H1 (cell line): ENCODE results near the gene RPL32. TPM values are rescaled to one million over a fixed set of nuclear protein-coding genes. Genes with fewer than 3 reads are reported as not detected.

Source experiments
- CTCF ChIA-PET: fragments of 300-600 bp; sonication (Branson Sonifier 250); formaldehyde crosslinking; loops from one replicate; lab custom pipeline; 2021; ENCODE audit not compliant: partially characterized antibody; lab: Charles Lee
- POLR2A ChIA-PET: fragments of 300-600 bp; sonication (Branson Sonifier 250); formaldehyde crosslinking; loops from one replicate; lab custom pipeline; 2021; ENCODE audit warnings: inconsistent platforms; ENCODE audit not compliant: partially characterized antibody; lab: Charles Lee
- DNase-seq, 2 experiments: peaks; one replicate each; pipeline versions ENCODE4 v3.0.0 to v3.0.0-alpha.2; 2010 to 2022; ENCODE audit warnings: low spot score in 2 of 2, low read depth in 1 of 2, mixed read lengths in 1 of 2
- FAIRE-seq: peaks from 2 replicates; lab custom pipeline; 2011; peaks lifted over from hg19 to GRCh38; lab: Jason Lieb, UNC
- H2AFZ ChIP-seq: 2 replicates; pipeline ENCODE4 v1.8.1; 2012; ENCODE audit warnings: low read length, inconsistent platforms
- H2AK5ac ChIP-seq: 2 replicates; pipeline ENCODE4 v1.6.1; 2013; ENCODE audit warnings: low read depth, low read length
- H2BK120ac ChIP-seq: replicated peaks from 2 replicates; pipeline ENCODE3; 2013; ENCODE audit warnings: low read depth, low read length, inconsistent platforms
- H2BK12ac ChIP-seq: 2 replicates; pipeline ENCODE4 v1.6.1; 2013; ENCODE audit warnings: low read depth, low read length
- H2BK15ac ChIP-seq: 2 replicates; pipeline ENCODE4 v1.6.1; 2013; ENCODE audit warnings: low read length
- H2BK20ac ChIP-seq: 2 replicates; pipeline ENCODE4 v1.6.1; 2013; ENCODE audit warnings: low read length
- H2BK5ac ChIP-seq: 2 replicates; pipeline ENCODE4 v1.6.1; 2013; ENCODE audit warnings: low read depth, low read length
- H3K14ac ChIP-seq: 2 replicates; pipeline ENCODE4 v1.6.1; 2013; ENCODE audit warnings: inconsistent platforms; ENCODE audit not compliant: insufficient read length
- H3K18ac ChIP-seq: 2 replicates; pipeline ENCODE4 v1.6.1; 2013; ENCODE audit warnings: low read length; ENCODE audit errors: extremely low read depth
- H3K23ac ChIP-seq: 2 replicates; pipeline ENCODE4 v1.6.1; 2013; ENCODE audit warnings: inconsistent platforms; ENCODE audit not compliant: insufficient read length
- H3K23me2 ChIP-seq: 2 replicates; pipeline ENCODE4 v1.6.1; 2013; ENCODE audit warnings: low read depth, low read length
- H3K27ac ChIP-seq: 2 replicates; pipeline ENCODE4 v1.6.1; 2011; ENCODE audit warnings: low read depth, low read length, inconsistent platforms
- H3K27me3 ChIP-seq, 4 experiments: replicated peaks in 1 of 4; 1 replicate in 1 of 4; 2 replicates in 3 of 4; pipeline versions ENCODE4 v1.6.1 to v1.8.1; 2011 to 2013; ENCODE audit warnings: low read length in 3 of 4, mild to moderate bottlenecking in 3 of 4, inconsistent platforms in 2 of 4, mixed read lengths in 2 of 4, moderate library complexity in 1 of 4; ENCODE audit not compliant: control insufficient read depth in 3 of 4, insufficient read depth in 3 of 4; ENCODE audit errors: extremely low read depth in 1 of 4
- H3K36me3 ChIP-seq, 4 experiments: 2 replicates each; pipeline versions ENCODE4 v1.6.1 to v1.8.1; 2011 to 2013; ENCODE audit warnings: mild to moderate bottlenecking in 4 of 4, low read length in 3 of 4, moderate library complexity in 2 of 4, control low read depth in 1 of 4, inconsistent platforms in 1 of 4; ENCODE audit not compliant: insufficient read depth in 4 of 4, control insufficient read depth in 2 of 4
- H3K4ac ChIP-seq: replicated peaks from 2 replicates; pipeline ENCODE3; 2013; ENCODE audit warnings: low read length, low read depth, mixed read lengths, inconsistent platforms; ENCODE audit not compliant: insufficient read length
- H3K4me1 ChIP-seq, 4 experiments: replicated peaks in 1 of 4; 1 replicate in 1 of 4; 2 replicates in 3 of 4; pipeline versions ENCODE4 v1.6.1 to v1.8.1; 2011 to 2013; ENCODE audit warnings: low read length in 3 of 4, inconsistent platforms in 2 of 4, mixed read lengths in 1 of 4; ENCODE audit not compliant: insufficient read depth in 4 of 4, control insufficient read depth in 3 of 4
- H3K4me2 ChIP-seq, 2 experiments: 2 replicates each; pipeline versions ENCODE4 v1.6.1 to v1.8.1; 2011 to 2013; ENCODE audit warnings: low read depth in 2 of 2, low read length in 2 of 2, control low read depth in 1 of 2, inconsistent platforms in 1 of 2, mild to moderate bottlenecking in 1 of 2; ENCODE audit not compliant: insufficient read depth in 1 of 2
- H3K4me3 ChIP-seq, 4 experiments: fragments of 200-600, 300-600 bp in 1 of 4; sonication (generic), shearing (Covaris generic), sonication (Bioruptor Twin) in 1 of 4; 2 replicates each; pipeline versions ENCODE4 v1.5.1 to v1.8.1; 2011 to 2016; ENCODE audit warnings: low read length in 4 of 4, low read depth in 3 of 4, control low read depth in 2 of 4, inconsistent platforms in 2 of 4, mild to moderate bottlenecking in 2 of 4, mixed read lengths in 1 of 4, moderate library complexity in 1 of 4; ENCODE audit not compliant: insufficient read depth in 2 of 4; ENCODE audit errors: extremely low read depth in 1 of 4
- H3K56ac ChIP-seq: replicated peaks from 2 replicates; pipeline ENCODE3; 2013; ENCODE audit warnings: low read depth, mild to moderate bottlenecking, mixed read lengths, low read length, inconsistent platforms; ENCODE audit not compliant: insufficient read length
- H3K79me1 ChIP-seq: 2 replicates; pipeline ENCODE4 v1.6.1; 2013; ENCODE audit warnings: low read depth, low read length, control low read depth
- H3K79me2 ChIP-seq, 2 experiments: 2 replicates each; pipeline versions ENCODE4 v1.6.1 to v1.8.1; 2012 to 2013; ENCODE audit warnings: low read length in 2 of 2, mild to moderate bottlenecking in 2 of 2, inconsistent platforms in 1 of 2; ENCODE audit not compliant: insufficient read depth in 2 of 2, control insufficient read depth in 1 of 2
- H3K9ac ChIP-seq, 4 experiments: replicated peaks in 1 of 4; 1 replicate in 1 of 4; 2 replicates in 3 of 4; pipeline versions ENCODE4 v1.6.1 to v1.8.1; 2011 to 2013; ENCODE audit warnings: low read depth in 3 of 4, low read length in 3 of 4, control low read depth in 2 of 4, mild to moderate bottlenecking in 2 of 4, moderate library complexity in 2 of 4, inconsistent platforms in 1 of 4; ENCODE audit errors: extremely low read depth in 1 of 4
- H3K9me3 ChIP-seq, 2 experiments: 2 replicates each; pipeline versions ENCODE4 v1.6.1 to v1.8.1; 2012 to 2013; ENCODE audit warnings: mild to moderate bottlenecking in 2 of 2, moderate library complexity in 2 of 2, control low read depth in 1 of 2, inconsistent platforms in 1 of 2, low read depth in 1 of 2, low read length in 1 of 2, mixed read lengths in 1 of 2; ENCODE audit not compliant: insufficient read depth in 2 of 2
- H4K20me1 ChIP-seq, 2 experiments: replicated peaks in 1 of 2; 2 replicates each; pipeline versions ENCODE3 to v1.8.1; 2011 to 2013; ENCODE audit warnings: inconsistent platforms in 2 of 2, low read length in 2 of 2, mild to moderate bottlenecking in 1 of 2; ENCODE audit not compliant: insufficient read depth in 2 of 2, control insufficient read depth in 1 of 2
- H4K5ac ChIP-seq: 2 replicates; pipeline ENCODE4 v1.6.1; 2013; ENCODE audit warnings: low read length, low read depth, mixed read lengths, inconsistent platforms; ENCODE audit not compliant: insufficient read length
- H4K8ac ChIP-seq: 2 replicates; pipeline ENCODE4 v1.8.0; 2013; ENCODE audit warnings: mild to moderate bottlenecking, moderate library complexity, low read length, inconsistent platforms; ENCODE audit not compliant: insufficient read depth; ENCODE audit errors: extremely low read depth
- H4K91ac ChIP-seq: replicated peaks from 2 replicates; pipeline ENCODE3; 2013; ENCODE audit warnings: low read length, mixed read lengths, inconsistent platforms; ENCODE audit not compliant: insufficient read length
- HDAC2 ChIP-seq, 2 experiments: fragments of 300-600 bp in 1 of 2; sonication (generic) in 1 of 2; IDR thresholded peaks; 2 replicates each; pipeline ENCODE4 v1.6.1; 2011 to 2012; ENCODE audit warnings: low read depth in 2 of 2, low read length in 2 of 2, mild to moderate bottlenecking in 2 of 2, moderate library complexity in 2 of 2, borderline replicate concordance in 1 of 2, inconsistent platforms in 1 of 2
- SRF ChIP-seq: IDR thresholded peaks from 2 replicates; pipeline ENCODE4 v1.6.1; 2011; ENCODE audit warnings: mild to moderate bottlenecking, low read depth, low read length, moderate library complexity
- WGBS, 2 experiments: shearing (Covaris generic) in 1 of 2; methylation state at CpG; one replicate each; pipeline versions ENCODE4 v1.1.6 to v1.1.7; 2013 to 2015; ENCODE audit warnings: low lambda C conversion rate in 2 of 2, mixed read lengths in 2 of 2, inconsistent platforms in 1 of 2, low coverage in 1 of 2, missing lambda C conversion rate in 1 of 2; ENCODE audit not compliant: insufficient replicate concordance in 2 of 2, insufficient coverage in 1 of 2, insufficient read length in 1 of 2; ENCODE audit errors: extremely low coverage in 1 of 2, missing lambda C conversion rate in 1 of 2; 5-methylcytosine and 5-hydroxymethylcytosine counted together
- polyA plus RNA-seq, 7 experiments: library from polyadenylated mRNA; depleted of rRNA in 3 of 7; stranded (reverse) in 5 of 7; unstranded in 2 of 7; fragments of >200 nt in 5 of 7; fragments of 200-250 nt in 2 of 7; gene quantifications; 1 replicate in 5 of 7; 2 replicates in 1 of 7; 4 replicates in 1 of 7; pipeline versions ENCODE4 v1.2.1 to v1.2.3, GENCODE V29; 2011 to 2013; ENCODE audit warnings: missing spikeins in 2 of 7, mixed read lengths in 2 of 7
- total RNA-seq: library from RNA; stranded (reverse); fragmentation: NEBNext Ultra II Directional; extraction: Animal tissue kit (Norgen Biotek cat#: 25700); gene quantifications from 2 replicates; pipeline ENCODE4 v1.2.1, GENCODE V29; 2021

Gene RPL32
- total and polyA plus RNA-seq, 2 of the 8 experiments (the other 6 are each of a cell fraction or from before 2014, with no cell fraction given), result 1,443 to 2,043 TPM

DNA sequence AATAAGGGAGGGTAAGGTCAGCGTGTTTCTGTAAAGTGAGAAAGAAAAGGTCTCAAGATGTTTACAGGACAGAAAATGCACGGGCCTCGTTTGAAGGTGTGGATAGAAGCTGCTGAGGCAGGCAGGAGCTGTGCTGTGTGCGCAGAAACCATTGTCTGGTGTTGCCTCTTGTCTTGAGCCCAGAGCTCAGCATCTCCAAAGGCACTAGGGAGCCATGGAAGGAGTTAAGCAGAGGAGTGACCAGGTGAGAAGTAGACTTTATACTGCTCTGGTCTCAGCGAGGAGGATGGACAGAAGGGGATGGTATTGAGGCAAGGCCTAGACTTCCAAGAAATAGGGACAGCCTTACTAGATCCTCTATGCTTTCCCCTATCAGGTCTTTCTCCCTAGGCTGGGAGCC is 31.9 kb downstream of the RPL32 start:
- Histone ChIP-seq H3K9me3 (no peaks in the 10 kb centered on the region), H3K23me2 (peaks cover 3% of the 10 kb centered on the region; the same call in 1 of the 2 replicates), H3K4me1 (peaks cover 0 to 8% (median 4%) of the 10 kb centered on the region in 4 experiments; a peak in 4 of 7 replicates), H3K23ac (no peak overlapping the region), H3K4me2 (peak overlapping the region; percentile 54 to 77), H2BK12ac (no peak overlapping the region), H2AK5ac (no peak overlapping the region), H3K79me1 (no peaks in the 10 kb centered on the region), H4K8ac (no peak overlapping the region), H3K18ac (no peak overlapping the region), H2BK5ac (no peak overlapping the region), H3K4me3 (peak overlapping the region; percentile 38 to 64 (median 60)), H2AFZ (peak overlapping the region; percentile 77; the same call in 1 of the 2 replicates), H3K56ac (no peak overlapping the region), H4K5ac (peak overlapping the region; percentile 26), H3K14ac (no peak overlapping the region), H2BK120ac (no peak overlapping the region), H3K27me3 (no peaks in the 10 kb centered on the region), H4K91ac (no peak overlapping the region), H3K27ac (no peak overlapping the region), H3K4ac (no peak overlapping the region), H3K36me3 (peaks cover 0 to 12% (median 2%) of the 10 kb centered on the region in 4 experiments; a peak in 5 of 8 replicates), H2BK15ac (no peak overlapping the region), H2BK20ac (no peak overlapping the region), H4K20me1 (no peaks in the 10 kb centered on the region), H3K79me2 (no peaks in the 10 kb centered on the region), H3K9ac (no peak overlapping the region; a peak in 1 of 7 replicates)
- WGBS, 2 experiments, result 83% methylated on average over 5 of the region's 5 CpGs; no CpG with 5 or more reads in 1 of the 2 experiments
- CTCF ChIA-PET, result interaction anchor here (1.3 to 5.1 kb wide), 13 partner anchors 10 to 102 kb away, joined by 3 to 54 read pairs (median 6); no protein-coding TSS in a partner anchor
- DNase-seq (no peak), FAIRE-seq (no peak)
- no peak for TF ChIP-seq SRF
- TF ChIP-seq HDAC2 (IDR thresholded peaks at IDR 0.05; ENCODE audit: borderline replicate concordance in 1 of 2, low read depth in 2 of 2, low read length in 2 of 2), result peak in 1 of 2 experiments; percentile 32; a peak in 1 of 4 replicates
- POLR2A ChIA-PET, result interaction anchor here (1.1 to 28.5 kb wide), 4 partner anchors 10 to 52 kb away, joined by 3 to 661 read pairs (median 8); partner anchors contain the start of genes CAND2 and RPL32
